HAP-1 (cell line): ENCODE data around the gene SEMA3F.

Source experiments
- DNase-seq, 2 experiments: peaks; one replicate each; pipeline ENCODE4 v3.0.0-alpha.2; 2016 to 2020; ENCODE audit warnings: low spot score in 2 of 2
- H3K27me3 ChIP-seq: fragments of 250-450 bp; sonication (Bioruptor Pico); 2 replicates; pipeline ENCODE4 v1.5.1; 2020; ENCODE audit warnings: low read depth, mild to moderate bottlenecking, moderate library complexity
- H3K36me3 ChIP-seq: fragments of 250-450 bp; sonication (Bioruptor Pico); replicated peaks from 2 replicates; pipeline ENCODE4 v1.5.1; 2020; ENCODE audit warnings: mild to moderate bottlenecking
- H3K4me1 ChIP-seq: fragments of 250-450 bp; sonication (Bioruptor Pico); 2 replicates; pipeline ENCODE4 v1.5.1; 2020; ENCODE audit warnings: mild to moderate bottlenecking
- H3K4me3 ChIP-seq: fragments of 250-450 bp; sonication (Bioruptor Pico); 2 replicates; pipeline ENCODE4 v1.5.1; 2020; ENCODE audit warnings: mild to moderate bottlenecking, moderate library complexity
- H3K9me3 ChIP-seq: fragments of 250-450 bp; sonication (Bioruptor Pico); 2 replicates; pipeline ENCODE4 v1.5.1; 2020; ENCODE audit warnings: mild to moderate bottlenecking, moderate library complexity
- in situ Hi-C: fragments of 300-500 bp; cut with MboI; formaldehyde crosslinking; loops from 3 replicates; pipeline ENCODE4 v1.14.3; 2020; ENCODE audit warnings: low sequenced_read_pairs, inconsistent platforms, mixed read lengths

SEMA3F gene

DNA sequence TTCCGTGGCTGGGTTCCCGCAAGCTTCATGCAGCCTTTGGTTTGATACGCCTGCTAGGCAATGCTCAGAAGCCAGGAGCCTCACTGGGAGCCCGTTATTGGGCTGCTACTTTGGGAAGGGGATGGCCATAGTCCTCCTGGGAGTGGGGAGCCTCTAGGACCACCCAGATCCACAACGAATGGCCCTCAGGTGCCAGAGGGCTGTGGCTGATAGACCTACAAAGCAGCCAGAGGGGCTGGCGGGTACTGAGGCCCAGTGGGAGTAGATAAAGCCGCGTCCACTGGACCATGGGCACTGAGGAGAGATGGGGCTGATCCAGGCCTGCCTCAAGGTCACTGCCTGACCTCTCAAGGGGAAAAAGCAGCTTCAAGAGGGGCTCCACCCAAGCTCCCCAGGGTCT, 37.0 kb downstream of the SEMA3F start:
- DNase-seq = no peak
- H3K27me3 ChIP-seq = peaks cover 7% of the 10 kb centered on the region; the same call in 1 of the 2 replicates
- in situ Hi-C loops = loop anchor here (5.0 kb wide), 1 partner anchor 80 kb away; no protein-coding TSS in a partner anchor

DNA sequence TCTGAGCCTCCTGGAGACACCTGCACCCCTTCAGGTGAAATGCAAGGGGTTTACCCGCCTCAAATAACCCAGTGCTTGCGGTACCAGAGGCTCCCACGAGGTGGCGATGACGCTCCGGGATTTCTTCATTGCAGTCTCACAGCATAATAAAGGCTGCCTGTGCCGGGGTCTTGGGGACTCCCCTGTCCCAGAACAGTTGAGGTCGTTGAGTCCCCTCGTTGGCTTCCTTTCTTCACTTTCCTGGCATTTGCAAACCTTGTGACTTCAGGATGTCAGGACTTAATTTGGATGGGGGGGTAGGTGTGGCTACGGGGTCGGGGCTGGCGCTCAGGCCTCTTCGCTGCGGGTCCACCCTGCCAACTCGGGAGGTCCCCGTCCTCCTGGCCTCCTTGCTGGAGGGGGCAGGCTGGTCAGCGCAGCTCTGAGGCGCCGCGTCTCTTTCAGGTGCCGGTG, 37.6 kb downstream of the SEMA3F start:
- Histone ChIP-seq H3K27me3 (peaks cover 11% of the 10 kb centered on the region), H3K36me3 (no peaks in the 10 kb centered on the region), H3K9me3 (no peaks in the 10 kb centered on the region), H3K4me3 (no peak overlapping the region), H3K4me1 (0 out of 2 replicates have a peak, but pooled peaks cover 3% of the 10 kb centered on the region)
- in situ Hi-C loops = loop anchor here (5.0 kb wide), 1 partner anchor 80 kb away; no protein-coding TSS in a partner anchor
- peak; percentile 30 to 87 for DNase-seq

More for the DNA sequence above, 37.0 kb downstream of the SEMA3F start:
- H3K9me3 ChIP-seq = no peaks in the 10 kb centered on the region
- H3K36me3 ChIP-seq = no peaks in the 10 kb centered on the region
- no peak overlapping the region for H3K4me3 ChIP-seq
- H3K4me1 ChIP-seq = 0 out of 2 replicates have a peak, but pooled peaks cover 3% of the 10 kb centered on the region

DNA sequence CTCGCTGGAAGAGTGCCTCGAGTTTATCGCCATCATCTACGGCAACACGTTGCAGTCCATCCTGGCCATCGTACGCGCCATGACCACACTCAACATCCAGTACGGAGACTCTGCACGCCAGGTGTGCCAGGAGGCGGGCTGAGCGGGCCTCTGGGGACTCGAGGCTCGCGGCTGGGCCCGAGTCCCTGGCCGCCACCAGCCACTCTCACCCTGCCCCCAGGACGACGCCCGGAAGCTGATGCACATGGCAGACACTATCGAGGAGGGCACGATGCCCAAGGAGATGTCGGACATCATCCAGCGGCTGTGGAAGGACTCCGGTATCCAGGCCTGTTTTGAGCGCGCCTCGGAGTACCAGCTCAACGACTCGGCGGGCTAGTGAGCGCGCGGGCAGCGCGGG, 38.2 kb downstream of the SEMA3F start:
- no peaks in the 10 kb centered on the region for H3K36me3 ChIP-seq
- H3K27me3 ChIP-seq = peaks cover 16% of the 10 kb centered on the region
- DNase-seq = no peak
- no peaks in the 10 kb centered on the region for H3K9me3 ChIP-seq
- in situ Hi-C loops = loop anchor here (5.0 kb wide), 1 partner anchor 79 kb away; no protein-coding TSS in a partner anchor
- 0 out of 2 replicates have a peak, but pooled peaks cover 3% of the 10 kb centered on the region for H3K4me1 ChIP-seq
- no peak overlapping the region for H3K4me3 ChIP-seq

DNA sequence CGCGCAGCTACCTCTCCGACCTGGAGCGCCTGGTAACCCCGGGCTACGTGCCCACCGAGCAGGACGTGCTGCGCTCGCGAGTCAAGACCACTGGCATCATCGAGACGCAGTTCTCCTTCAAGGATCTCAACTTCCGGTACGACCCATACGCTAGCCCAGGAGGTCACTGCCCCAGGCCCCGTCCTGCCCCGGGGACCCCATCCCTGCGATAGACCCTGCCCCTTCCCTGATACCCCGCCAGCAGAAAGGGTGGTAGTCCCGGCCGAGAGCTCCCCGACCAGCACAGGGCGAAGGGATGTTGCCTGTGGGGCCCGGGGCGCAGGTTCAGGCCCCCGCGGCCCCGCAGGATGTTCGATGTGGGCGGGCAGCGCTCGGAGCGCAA, 38.6 kb downstream of the SEMA3F start:
- in situ Hi-C loops = loop anchor here (5.0 kb wide), 1 partner anchor 79 kb away; no protein-coding TSS in a partner anchor
- Histone ChIP-seq H3K4me3 (no peak overlapping the region), H3K36me3 (no peaks in the 10 kb centered on the region), H3K9me3 (no peaks in the 10 kb centered on the region), H3K4me1 (0 out of 2 replicates have a peak, but pooled peaks cover 3% of the 10 kb centered on the region), H3K27me3 (peaks cover 21% of the 10 kb centered on the region)
- DNase-seq = no peak

DNA sequence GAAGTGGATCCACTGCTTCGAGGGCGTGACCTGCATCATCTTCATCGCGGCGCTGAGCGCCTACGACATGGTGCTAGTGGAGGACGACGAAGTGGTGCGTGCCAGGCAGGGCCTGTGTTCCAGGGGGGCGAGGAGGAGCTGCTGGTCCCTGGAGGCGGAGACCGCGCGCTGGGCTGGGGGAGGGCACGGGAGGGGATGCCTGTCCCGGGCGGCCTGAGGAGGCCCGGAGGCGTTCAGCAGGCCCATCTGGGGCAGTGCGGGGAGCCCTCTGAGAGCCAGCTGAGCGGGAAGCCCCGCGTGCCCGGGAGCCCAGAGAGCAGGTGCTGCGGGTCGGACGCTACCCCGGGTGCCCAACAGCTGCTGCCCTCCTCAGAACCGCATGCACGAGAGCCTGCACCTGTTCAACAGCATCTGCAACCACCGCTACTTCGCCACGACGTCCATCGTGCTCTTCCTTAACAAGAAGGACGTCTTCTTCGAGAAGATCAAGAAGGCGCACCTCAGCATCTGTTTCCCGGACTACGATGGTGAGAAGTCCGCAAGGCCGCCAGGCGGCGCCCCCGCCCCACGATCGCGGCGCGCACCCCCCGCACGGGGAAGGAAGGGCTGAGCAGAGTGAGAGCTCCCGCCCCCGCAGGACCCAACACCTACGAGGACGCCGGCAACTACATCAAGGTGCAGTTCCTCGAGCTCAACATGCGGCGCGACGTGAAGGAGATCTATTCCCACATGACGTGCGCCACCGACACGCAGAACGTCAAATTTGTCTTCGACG, 39.2 kb downstream of the SEMA3F start:
- peak; percentile 54 to 86 for DNase-seq
- H3K4me1 ChIP-seq = 0 out of 2 replicates have a peak, but pooled peaks cover 3% of the 10 kb centered on the region
- no peaks in the 10 kb centered on the region for H3K36me3 ChIP-seq
- in situ Hi-C loops = loop anchor here (5.0 kb wide), 1 partner anchor 78 kb away; no protein-coding TSS in a partner anchor
- no peak overlapping the region for H3K4me3 ChIP-seq
- no peaks in the 10 kb centered on the region for H3K9me3 ChIP-seq
- H3K27me3 ChIP-seq = peaks cover 27% of the 10 kb centered on the region

DNA sequence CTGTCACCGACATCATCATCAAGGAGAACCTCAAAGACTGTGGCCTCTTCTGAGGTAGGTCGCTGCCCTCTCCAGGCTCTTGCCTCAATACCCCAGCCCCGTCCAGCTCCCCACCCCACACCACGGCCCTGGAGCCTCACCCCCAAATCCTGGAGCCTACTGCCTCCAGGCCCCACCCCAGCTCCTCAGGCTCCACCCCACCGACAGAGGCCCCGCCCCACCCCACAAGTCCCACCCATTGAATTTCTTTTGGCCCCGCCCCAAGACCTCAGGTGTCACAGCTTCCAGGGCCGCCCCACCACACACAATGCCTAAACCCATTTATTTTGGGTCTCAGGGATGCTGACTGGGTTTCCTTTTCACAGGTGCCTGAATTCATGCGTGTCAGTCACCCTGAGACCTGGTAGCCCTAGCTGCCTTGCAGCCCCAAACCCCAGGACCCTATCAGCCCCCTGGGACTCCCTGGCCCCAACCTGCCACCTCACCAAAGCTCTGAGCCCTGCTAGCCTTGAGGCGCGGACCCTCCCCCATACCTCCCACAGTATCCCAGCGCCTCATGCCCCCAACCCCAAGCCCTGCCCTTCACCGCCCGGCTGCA, 39.9 kb downstream of the SEMA3F start:
- Histone ChIP-seq H3K36me3 (no peaks in the 10 kb centered on the region), H3K9me3 (no peaks in the 10 kb centered on the region), H3K27me3 (peaks cover 34% of the 10 kb centered on the region), H3K4me3 (no peak overlapping the region), H3K4me1 (0 out of 2 replicates have a peak, but pooled peaks cover 3% of the 10 kb centered on the region)
- peak; percentile 23 to 65 for DNase-seq
- in situ Hi-C loops = loop anchor here (5.0 kb wide), 1 partner anchor 77 kb away; no protein-coding TSS in a partner anchor

DNA sequence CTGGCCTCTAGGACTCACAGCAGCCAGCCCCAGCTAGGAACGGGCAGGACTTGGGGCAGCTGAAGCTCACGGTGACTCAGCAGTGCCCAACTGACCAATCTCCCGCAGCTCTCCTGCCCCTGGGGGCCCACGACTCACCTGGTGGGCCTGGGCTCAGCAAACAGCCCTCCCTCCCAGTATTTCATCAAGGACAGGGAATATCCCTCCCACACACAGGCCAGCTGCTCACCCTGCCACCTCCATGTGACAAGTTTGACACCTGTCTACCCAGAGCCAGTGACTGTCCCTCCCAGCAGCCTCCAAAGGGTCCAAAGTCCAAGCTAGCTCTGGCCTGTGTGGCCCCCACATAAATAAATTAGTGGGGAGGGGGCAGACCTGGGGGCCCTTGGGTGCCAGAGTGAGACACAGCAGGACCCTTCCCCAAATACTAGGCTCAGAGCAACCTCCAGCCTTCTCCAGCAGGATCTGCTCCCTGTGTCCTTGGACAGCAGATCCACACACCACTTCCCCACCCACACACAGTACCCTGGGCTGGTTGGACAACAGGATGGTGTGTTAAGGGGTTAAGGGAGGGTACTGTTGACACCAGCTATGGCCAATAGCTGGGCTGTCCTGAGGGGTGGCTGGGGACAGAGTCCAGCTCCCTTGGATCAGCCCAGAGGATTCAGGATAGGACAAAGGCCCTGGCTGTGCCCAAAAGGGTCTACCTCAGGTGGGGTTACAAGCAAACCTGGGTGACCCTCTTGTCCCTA, 40.6 kb downstream of the SEMA3F start:
- Histone ChIP-seq H3K27me3 (peaks cover 36% of the 10 kb centered on the region), H3K4me3 (no peak overlapping the region), H3K36me3 (no peaks in the 10 kb centered on the region), H3K9me3 (no peaks in the 10 kb centered on the region), H3K4me1 (0 out of 2 replicates have a peak, but pooled peaks cover 3% of the 10 kb centered on the region)
- no peak for DNase-seq
- in situ Hi-C loops = no loop called here

DNA sequence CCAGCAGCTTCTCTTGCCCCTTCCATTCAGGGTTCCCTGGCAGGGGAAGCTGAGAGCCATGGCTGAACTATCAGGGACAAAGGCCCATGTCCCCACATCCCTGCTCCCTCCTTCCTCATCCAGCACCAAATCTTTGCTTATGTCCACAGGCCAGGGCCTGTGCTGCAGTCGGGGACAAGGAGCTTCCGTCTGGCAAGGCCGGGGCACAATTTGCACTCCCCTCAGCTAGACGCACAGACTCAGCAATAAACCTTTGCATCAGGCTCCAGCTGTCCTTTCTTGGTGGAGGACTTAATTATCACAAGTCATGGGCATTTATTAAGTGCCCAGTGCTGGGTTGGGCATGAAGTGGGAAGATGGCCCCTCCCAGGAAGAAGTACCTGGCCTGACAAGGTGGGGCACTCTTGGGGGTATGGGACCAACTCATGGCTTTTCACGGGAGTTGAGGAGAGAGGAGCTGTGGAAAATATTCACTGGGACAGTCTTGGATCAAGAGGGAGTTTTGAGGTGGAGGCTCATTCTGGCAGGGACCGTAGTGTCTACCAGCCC, 41.2 kb downstream of the SEMA3F start:
- H3K36me3 ChIP-seq = no peaks in the 10 kb centered on the region
- H3K4me3 ChIP-seq = no peak overlapping the region
- H3K4me1 ChIP-seq = 0 out of 2 replicates have a peak, but pooled peaks cover 3% of the 10 kb centered on the region
- no peaks in the 10 kb centered on the region for H3K9me3 ChIP-seq
- no peak for DNase-seq
- in situ Hi-C loops = no loop called here
- peaks cover 36% of the 10 kb centered on the region for H3K27me3 ChIP-seq

DNA sequence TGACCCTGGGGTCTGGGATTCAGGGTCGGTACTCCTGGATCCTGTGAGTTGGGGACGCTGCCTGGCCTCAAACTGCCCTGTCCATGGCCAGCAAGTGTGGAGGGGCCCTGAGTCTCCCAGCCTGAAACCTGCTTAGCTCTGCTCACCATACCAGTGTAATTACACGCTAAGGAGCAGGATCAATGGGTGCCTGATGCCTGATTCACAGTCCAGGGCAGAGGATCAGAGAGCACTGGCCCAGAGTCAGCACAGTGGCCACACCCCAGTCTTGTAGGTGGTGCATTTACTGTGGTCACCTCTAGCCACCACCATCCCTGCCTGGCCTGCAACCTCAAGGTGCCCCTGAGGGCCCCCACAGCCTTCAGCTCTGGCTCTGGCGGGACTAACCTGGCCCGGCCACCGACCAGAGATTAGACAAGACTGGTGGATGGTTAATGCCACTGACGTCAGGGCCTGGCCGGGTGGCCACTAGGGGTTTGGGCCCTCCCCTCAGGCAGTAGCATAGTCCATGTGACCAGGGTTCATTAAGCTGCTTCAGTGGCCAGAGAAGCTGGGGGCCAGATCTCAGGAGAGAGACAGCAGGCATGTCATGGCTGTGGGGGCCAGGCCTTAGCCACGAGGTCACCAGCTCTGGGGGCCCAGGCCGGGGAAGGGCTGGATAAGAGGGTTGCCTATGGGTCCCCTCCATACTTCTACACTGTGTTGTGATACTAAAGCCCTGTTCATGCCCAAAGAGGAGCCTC, 46.6 kb downstream of the SEMA3F start:
- Histone ChIP-seq H3K4me3 (no peak overlapping the region), H3K9me3 (no peaks in the 10 kb centered on the region), H3K4me1 (no peaks in the 10 kb centered on the region; the same call in 1 of the 2 replicates), H3K27me3 (peaks cover 45% of the 10 kb centered on the region), H3K36me3 (no peaks in the 10 kb centered on the region)
- no peak for DNase-seq
- in situ Hi-C loops = no loop called here

DNA sequence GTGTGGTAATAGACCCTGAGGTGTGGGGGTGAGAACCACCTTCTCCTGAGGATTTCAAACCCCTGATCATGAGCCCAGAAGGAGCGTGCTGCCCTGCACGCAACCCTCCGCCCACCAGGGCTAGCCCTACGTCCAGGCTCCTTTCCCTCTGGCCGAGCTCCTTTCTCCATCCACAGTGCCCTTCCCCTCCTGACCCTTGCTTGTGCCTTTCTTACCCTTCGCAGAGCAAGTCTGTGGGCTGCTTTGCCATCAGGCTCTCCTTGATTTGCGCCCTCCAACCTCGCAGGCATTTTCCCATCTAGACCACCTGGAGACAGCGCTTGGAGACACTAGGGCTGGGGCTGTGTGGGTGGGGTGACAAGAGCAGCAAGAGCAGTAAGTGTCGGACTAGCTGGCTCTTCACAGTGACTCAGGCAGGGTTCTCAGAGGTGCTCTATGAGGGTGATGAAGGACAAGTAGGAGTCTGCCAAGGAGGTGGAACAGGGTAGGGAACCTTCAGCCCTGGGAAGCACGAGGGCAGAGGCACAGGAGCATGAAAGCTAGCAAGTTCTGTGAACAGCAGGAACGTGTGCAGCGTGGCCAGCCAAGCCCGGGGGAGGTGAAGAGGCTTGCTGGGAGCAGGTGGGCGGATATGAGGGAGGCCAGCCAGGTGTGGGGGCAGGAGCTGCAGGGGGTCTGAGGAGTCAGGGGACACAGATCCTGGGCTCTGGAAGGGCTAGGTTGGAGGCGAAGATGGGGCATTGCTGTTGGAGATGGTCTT, 47.4 kb downstream of the SEMA3F start:
- H3K36me3 ChIP-seq = no peaks in the 10 kb centered on the region
- H3K27me3 ChIP-seq = peaks cover 37% of the 10 kb centered on the region
- no peak for DNase-seq
- H3K4me3 ChIP-seq = no peak overlapping the region
- in situ Hi-C loops = no loop called here
- no peaks in the 10 kb centered on the region; the same call in 1 of the 2 replicates for H3K4me1 ChIP-seq
- H3K9me3 ChIP-seq = no peaks in the 10 kb centered on the region

DNA sequence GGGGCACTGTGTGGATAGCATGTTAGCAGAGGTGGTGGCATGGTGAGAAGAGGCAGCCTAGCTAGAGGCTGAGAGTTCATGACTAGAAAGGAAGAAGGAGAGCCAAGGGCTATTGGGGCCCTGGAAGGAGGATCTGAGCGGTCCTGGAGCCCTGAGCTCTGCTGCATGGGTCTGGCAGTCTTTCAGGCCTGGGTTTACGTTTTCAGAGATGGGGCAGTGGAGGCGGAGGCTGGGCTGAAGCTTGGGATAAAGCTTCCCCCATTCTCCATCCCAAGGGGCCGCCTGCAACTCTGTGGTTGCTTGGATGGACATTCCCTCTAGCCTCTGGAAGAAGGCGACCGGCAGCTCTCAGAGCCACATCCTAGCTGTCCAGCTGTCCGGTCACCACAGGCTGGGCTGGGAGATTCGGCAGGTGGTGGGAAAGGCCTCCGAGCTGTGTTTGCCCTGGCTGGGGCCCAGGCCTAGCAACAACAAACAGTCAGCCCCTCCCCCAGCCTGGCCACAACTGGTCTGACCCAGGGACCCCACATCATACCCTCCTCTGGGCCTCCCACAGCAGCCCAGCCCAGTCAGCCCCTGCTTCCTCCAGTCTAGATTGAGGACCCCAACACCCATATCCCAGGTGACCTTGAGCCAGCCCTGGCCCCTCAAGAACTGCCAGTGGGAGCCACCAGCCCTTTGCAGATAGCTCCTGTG, 48.1 kb downstream of the SEMA3F start:
- H3K4me1 ChIP-seq = no peaks in the 10 kb centered on the region; the same call in 1 of the 2 replicates
- H3K4me3 ChIP-seq = no peak overlapping the region
- H3K9me3 ChIP-seq = no peaks in the 10 kb centered on the region
- peaks cover 31% of the 10 kb centered on the region for H3K27me3 ChIP-seq
- in situ Hi-C loops = no loop called here
- H3K36me3 ChIP-seq = no peaks in the 10 kb centered on the region
- DNase-seq = no peak
